Raji (cell line): ENCODE results near the gene HSD17B11.

Experiments
- POLR2A ChIP-seq: IDR thresholded peaks from 2 replicates; pipeline ENCODE4 v1.6.1; 2011; ENCODE audit warnings: low read depth, low read length, control low read depth; ENCODE audit not compliant: insufficient read depth

HSD17B11 gene

DNA sequence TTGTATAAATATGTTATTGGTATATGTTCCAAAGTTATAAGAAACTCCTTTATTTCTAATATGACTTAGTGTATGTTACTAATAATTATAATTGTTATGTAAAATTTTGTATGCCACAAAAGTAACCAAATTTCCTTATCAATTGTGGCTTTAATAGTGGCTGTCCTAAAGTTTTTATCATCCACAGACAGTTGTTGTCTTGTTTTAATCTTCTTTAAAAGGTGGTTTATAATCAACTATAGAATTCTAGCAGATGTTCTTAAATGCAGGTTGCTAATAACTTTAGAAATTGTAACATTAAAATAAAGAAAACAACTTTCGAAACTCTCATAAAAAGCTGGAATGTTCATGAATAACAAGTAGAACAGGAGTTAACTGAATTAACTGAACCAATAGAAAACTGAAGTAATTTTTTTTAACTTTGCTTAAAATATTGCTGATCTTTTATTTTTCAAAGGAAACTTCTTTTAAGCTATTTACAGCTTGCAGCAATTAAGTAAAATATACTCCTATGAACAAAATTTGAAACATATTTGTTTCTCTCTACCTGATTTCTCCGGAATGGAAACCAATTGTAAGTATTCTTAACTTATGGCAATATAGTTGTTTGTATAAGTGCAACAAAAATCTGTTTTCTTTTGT lies 24.3 kb downstream of the HSD17B11 start:
- TF ChIP-seq POLR2A = no peak

DNA sequence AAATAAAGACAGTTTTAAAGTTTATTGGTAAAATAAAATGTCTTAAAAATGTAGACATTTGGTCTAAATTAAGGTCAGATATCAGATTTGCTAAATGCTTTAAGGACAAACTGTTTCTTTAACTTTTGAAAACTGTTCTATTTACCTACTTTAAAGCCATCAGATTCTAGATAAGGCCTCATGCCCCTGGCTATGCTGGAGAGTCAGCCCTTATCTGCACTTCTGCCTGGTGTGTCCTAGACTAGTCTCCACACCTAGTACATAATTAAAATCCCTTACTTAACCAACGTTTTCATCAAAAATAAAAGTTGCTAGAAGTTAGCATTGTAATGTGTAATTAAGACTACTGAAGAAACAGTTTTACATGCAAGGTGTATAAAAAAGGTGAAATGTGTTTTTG lies 25.6 kb downstream of the HSD17B11 start:
- TF ChIP-seq POLR2A = no peak

DNA sequence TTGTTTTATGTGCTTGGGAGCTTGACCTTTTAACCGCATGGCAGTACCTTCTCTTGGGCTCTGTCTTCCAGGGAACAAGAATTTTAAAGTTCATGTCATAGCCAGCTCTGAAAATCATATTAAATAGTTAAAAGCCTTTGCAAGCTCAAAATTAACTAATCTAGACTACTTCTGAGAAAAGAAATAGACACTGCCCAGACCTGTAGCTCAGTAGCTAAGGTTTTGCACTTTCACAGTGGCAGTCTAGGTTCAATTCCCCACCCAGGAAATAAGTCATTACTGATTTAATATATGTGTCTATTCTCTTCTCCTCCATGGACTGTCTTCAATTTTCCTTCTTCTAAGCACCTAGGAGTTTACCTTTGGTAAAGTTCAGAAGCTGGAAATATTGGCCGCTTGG lies 27.4 kb downstream of the HSD17B11 start:
- TF ChIP-seq POLR2A = no peak

DNA sequence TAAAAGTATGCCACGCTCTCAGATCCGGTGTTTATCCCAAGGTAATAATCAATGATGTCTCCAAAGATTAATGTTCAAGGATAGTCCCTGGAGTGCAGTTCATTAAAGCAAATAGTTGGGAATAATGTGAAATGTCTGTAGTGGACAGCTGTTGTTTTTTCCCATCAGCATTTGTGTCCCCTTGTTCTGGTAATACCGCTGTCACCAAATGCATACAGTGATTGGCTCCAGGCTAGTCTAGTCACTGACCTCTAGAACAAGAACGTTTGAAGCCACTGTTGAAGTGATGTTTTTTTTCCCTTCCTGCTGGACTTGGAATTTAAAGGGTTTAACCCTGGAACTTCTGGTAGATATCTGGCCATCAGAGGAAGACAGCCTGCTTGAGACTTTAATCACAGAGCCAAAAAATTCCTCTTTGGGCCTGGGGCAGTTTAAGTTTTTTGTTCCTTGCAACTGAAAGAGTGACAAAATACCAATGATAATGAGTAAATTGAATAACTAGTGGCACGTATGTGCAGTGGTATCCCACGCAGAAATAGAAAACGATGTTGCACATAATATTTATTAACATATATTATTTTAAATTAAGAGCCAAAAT lies 30.6 kb downstream of the HSD17B11 start:
- TF ChIP-seq POLR2A = no peak

DNA sequence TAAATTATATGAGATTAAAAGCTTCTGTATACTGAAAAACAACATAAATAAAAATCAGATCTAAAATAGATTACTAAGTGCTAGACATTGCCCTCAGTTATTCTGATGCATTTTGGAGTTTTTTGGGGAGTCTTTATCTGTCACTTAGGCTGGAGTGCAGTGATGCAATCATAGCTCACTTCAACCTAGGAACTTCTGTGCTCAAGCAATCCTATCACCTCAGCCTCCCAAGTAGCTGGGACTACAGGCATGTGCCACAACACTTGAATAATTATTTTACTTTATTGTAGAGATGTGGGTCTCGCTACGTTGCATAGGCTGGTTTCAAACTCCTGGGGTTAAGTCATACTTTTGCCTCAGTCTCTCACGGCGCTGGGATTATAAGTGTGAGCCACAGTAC lies 31.7 kb downstream of the HSD17B11 start:
- no peak for TF ChIP-seq POLR2A

DNA sequence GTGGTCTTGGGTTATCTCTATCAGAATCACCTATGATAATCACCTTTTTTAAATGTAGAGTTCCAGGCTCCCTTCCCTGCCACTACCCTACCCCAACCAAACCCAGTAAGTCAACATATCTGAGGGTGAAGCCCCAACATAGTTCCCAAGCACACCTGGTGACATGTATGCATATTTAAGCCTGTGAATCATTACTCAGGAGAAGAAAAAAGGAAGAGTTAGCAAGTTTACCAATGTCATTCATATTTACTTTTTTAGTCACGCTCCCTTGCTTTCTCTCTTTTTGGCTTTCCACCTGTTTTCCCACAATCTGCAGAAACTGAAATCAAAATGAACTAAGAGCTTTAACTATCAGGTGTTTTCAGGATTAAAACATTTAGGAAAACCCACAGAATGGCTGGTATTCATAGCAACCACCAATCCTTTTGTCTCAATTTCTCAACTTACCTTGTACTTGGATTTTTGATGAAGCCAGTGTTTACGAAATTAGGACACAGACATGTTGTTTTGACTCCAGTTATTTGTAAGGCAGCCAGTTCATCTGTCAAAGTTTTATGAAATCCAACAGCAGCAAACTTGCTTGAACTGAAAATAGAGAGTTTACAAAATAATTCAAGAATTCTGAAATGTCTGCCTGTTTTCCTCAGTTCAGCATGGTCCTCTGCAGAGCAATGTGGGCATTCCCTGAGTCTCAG lies 34.0 kb downstream of the HSD17B11 start:
- TF ChIP-seq POLR2A = no peak

DNA sequence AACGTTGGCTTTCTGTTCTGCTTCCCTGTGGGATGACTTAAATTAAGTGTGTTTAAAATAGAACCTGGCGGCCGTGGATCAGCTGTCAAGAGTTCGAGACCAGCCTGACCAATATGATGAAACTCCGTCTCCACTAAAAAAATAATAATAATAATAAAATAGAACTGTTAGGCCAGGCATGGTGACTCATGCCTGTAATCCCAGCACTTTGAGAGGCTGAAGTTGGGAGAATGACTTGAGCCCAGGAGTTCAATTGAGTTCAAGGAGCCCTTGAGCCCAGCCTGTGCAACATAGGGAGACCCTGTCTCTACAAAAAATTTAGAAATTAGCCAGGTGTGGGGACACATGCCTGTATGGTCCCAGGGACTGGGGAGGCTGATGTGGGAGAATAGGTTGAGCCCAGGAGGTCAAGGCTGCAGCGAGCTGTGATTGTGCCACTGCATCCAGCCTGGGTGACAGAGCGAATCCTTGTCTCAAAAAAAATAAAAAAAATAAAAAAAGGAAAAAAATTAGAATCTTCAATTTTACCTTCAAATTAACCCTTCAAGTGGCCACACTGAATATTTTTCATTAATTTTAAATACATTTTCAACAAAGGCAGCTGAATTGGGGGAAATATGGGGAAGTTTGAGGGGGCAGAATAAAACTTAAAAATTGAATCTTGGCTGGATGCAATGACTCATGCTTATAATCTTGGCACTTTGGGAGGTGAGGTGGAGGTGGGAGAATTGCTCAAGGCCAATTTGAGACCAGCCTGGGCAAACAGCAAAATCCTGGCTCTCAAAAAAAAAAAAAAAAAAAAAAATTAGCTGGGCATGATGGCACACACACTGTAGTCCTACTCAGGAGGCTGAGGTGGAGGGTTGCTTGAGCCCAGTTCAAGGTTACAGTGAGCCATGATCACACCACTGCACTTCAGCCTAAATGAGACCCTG lies 36.6 kb downstream of the HSD17B11 start:
- TF ChIP-seq POLR2A = no peak

DNA sequence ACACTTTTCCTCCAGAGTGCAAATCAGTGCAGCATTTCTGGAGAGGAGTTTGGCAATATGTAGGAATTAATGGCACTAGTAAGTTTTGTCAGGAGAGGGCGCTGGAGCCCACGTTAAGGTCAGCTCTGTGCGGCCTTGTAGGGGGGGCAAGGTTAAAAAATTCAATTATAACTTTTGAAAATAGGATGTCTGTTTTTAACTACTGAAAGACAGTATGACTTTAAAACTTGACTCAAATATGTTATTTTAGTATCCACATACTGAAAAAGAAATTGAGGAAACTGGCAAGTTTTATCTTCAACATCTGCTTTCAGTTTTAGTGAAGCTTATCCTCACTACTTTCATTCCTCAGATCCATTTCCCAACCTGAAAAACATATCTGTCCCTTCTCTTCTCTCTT lies 37.4 kb downstream of the HSD17B11 start:
- TF ChIP-seq POLR2A = no peak

DNA sequence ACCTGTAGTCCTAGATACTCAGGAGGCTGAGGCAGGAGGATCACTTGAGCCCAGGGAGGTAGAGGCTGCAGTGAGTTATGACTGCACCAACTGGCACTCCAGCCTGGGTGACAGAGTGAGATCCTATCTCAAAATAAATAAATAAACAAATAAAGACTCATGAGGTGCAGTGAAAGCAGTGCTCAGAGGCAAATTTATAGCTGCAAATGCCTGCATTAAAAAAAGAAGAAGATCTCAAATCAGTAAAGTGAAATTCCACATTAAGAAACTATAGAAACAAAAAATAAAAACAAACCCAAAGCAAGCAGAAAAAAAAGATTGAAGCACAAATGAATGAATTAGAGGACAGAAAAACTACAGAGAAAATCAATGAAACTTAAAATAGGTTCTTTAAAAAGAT lies 45.8 kb downstream of the HSD17B11 start:
- TF ChIP-seq POLR2A = no peak

DNA sequence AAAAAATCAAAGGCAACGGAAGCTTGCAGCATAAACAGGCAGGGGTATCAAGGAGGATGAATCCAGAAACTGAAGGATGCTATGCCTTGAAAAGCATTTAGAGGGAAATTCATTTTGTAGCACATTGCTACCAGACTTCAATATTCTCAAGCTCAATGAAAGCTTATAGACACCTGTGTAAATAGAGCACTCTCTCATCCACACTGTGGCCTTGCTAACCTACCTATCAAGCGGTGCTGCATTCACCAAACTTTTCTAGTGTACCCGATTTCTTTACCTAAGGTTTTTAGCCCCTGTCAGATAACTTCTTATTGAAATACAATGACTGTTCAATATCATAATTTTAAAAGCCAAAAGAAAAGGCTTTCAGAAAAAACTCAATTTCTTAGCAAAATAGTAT lies 48.1 kb downstream of the HSD17B11 start:
- no peak for TF ChIP-seq POLR2A

DNA sequence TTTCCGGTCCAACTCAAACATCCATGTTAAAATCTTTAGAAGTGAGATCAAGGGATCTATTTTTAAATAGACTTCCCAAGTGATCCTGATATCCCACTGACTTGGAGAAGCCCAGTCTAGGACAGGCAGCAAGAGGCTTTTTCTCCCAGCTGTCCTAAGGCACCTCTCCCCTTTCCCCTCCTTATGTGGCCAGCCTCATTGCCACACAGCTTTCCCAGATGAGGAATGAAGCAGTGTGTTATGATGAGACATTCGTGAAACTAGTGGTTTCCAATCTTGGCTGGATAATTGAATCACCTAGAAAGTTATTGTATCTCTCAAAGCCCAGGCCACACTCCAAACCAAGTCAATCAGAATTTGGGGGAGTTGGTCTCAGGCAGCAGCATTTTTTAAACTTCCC lies 51.5 kb downstream of the HSD17B11 start:
- TF ChIP-seq POLR2A = no peak

DNA sequence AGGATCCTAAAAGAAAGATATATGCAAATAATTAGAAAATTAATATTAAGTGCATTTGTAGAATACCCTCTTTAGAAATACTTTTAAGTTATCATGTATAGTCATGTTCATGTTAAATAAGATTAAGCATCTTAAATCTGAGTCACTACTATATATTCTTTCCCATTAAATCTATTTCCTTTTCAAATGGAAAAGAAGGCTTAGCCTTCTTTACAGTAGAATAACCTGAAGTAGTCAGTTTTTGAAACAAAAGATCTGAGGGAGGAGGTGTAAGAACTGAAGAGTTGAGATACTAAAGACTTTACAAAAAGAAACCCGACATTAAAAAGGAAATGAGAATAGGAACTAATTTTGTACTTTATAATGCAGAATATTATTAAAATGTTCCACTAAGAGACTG lies 53.6 kb downstream of the HSD17B11 start:
- no peak for TF ChIP-seq POLR2A

DNA sequence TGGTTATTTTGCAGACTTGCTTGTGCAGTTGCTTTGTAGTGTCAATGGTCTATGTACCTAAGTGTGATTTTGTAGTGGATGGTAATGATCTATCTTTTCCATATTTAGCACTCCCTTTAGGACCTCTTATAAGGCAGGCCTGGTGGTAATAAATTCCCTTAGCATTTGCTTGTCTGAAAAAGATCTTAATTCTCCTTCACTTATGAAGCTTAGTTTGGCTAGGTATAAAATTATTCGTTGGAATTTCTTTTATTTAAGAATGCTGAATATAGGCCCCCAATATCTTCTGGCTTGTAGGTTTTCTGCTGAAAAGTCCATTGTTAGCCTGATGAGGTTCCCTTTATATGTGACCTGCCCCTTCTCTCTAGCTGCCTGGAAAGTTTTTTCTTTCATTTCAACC lies 57.7 kb downstream of the HSD17B11 start:
- no peak for TF ChIP-seq POLR2A

DNA sequence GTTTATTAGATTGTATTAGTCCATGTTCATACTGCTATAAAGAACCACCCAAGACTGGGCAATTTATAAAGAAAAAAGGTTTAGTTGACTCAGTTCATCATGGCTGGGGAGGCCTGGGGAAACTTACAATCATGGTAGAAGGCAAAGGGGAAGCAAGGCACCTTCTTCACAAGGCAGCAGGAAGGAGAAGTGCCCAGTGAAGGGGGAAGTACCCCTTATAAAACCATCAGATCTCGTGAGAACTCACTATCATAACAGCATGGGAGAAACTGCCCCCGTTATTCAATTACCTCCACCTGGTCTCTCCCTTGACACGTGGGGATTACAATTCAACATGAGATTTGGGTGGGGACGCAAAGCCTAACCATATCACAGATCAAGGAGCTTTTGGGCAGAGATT lies 60.2 kb downstream of the HSD17B11 start:
- TF ChIP-seq POLR2A = no peak

DNA sequence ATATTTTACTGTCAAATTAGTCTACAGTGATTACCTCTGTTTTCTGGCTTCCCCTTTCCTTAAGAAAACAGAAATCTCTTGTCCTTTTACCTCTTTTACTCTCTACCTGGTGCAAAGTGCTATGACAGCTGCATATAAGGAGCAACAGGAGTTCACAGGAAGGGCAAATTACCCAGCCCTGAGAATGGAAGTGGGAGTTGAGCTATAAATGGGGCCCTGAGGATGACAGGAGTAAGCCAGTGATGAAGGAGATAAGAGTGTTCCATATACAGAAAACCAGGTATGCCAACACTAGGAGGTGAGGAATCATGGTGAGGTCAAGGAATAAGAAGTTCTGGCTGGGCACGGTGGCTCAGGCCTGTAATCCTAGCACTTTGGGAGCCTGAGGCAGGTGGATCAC lies 63.9 kb downstream of the HSD17B11 start:
- no peak for TF ChIP-seq POLR2A
